Thymus (tissue), 11 donors: ENCODE measurements around the gene CD2. TPM values are rescaled to one million over a fixed set of nuclear protein-coding genes. Genes with fewer than 3 reads are reported as not detected.
A peak's percentile ranks its signal among the peaks of the same experiment; 100 is the strongest.

Experiments used
- DNase-seq, 9 donors: peaks; one replicate each; pipeline ENCODE4 v3.0.0-alpha.2; 2013; ENCODE audit warnings: low spot score in 9 of 9, low read depth in 6 of 9, missing footprints in 1 of 9
- H3K27ac ChIP-seq, 2 donors: one replicate each; pipeline ENCODE4 v1.5.1; 2013; ENCODE audit warnings: control low read depth in 1 of 2, low read depth in 1 of 2, low read length in 1 of 2, mild to moderate bottlenecking in 1 of 2, moderate library complexity in 1 of 2
- H3K27me3 ChIP-seq, 2 donors: one replicate each; pipeline ENCODE4 v1.5.1; 2013; ENCODE audit warnings: low read length in 1 of 2; ENCODE audit not compliant: control insufficient read depth in 2 of 2, insufficient read depth in 1 of 2
- H3K36me3 ChIP-seq, 2 donors: one replicate each; pipeline ENCODE4 v1.5.1; 2013; ENCODE audit warnings: low read length in 1 of 2, mild to moderate bottlenecking in 1 of 2, moderate library complexity in 1 of 2; ENCODE audit not compliant: control insufficient read depth in 2 of 2, insufficient read depth in 2 of 2
- H3K4me1 ChIP-seq, 2 donors: one replicate each; pipeline ENCODE4 v1.5.1; 2013; ENCODE audit warnings: low read length in 2 of 2; ENCODE audit not compliant: control insufficient read depth in 2 of 2, insufficient read depth in 2 of 2
- H3K4me3 ChIP-seq, 2 donors: one replicate each; pipeline ENCODE4 v1.5.1; 2013; ENCODE audit warnings: low read length in 2 of 2, control low read depth in 1 of 2, mild to moderate bottlenecking in 1 of 2
- H3K9me3 ChIP-seq, 2 donors: one replicate each; pipeline ENCODE4 v1.5.1; 2013; ENCODE audit warnings: low read length in 1 of 2, mild to moderate bottlenecking in 1 of 2; ENCODE audit not compliant: control insufficient read depth in 2 of 2, insufficient read depth in 1 of 2
- WGBS: extraction: QIAGEN DNeasy Blood & Tissue Kit; methylation state at CpG from one replicate; pipeline ENCODE4 v1.1.7; 2013; 5-methylcytosine and 5-hydroxymethylcytosine counted together
- polyA plus RNA-seq: library from polyadenylated mRNA; stranded (reverse); fragments of 200-250 nt; gene quantifications from one replicate; pipeline ENCODE4 v1.2.3, GENCODE V29; 2013
- total RNA-seq: library from RNA; stranded (reverse); fragments of 120-200 nt; gene quantifications from one replicate; pipeline ENCODE4 v1.2.4, GENCODE V29; 2013
- donor health status: healthy.

The CD2 gene
- total and polyA plus RNA-seq, 2 donors, result 171 to 244 TPM

GRCh38 chr1:116737855-116738321 is 16.3 kb upstream of the CD2 start:
- no peaks in the 10 kb centered on the region for H3K36me3 ChIP-seq
- H3K27me3 ChIP-seq, result no peaks in the 10 kb centered on the region
- H3K27ac ChIP-seq, result peak overlapping the region; percentile 90 to 92
- peak in 2 of 9 donors; percentile 30 to 72 for DNase-seq
- H3K4me1 ChIP-seq, result peaks cover 23 to 54% of the 10 kb centered on the region in 2 donors
- peaks cover 3 to 23% of the 10 kb centered on the region in 2 donors for H3K9me3 ChIP-seq
- WGBS, result 71% methylated on average over 7 of the region's 7 CpGs
- no peak overlapping the region for H3K4me3 ChIP-seq

GRCh38 chr1:116738673-116739370 is 15.4 kb upstream of the CD2 start:
- H3K36me3 ChIP-seq, result no peaks in the 10 kb centered on the region
- H3K4me3 ChIP-seq, result no peak overlapping the region
- peak in 2 of 9 donors; percentile 44 to 73 for DNase-seq
- H3K27me3 ChIP-seq, result no peaks in the 10 kb centered on the region
- peaks cover 23 to 50% of the 10 kb centered on the region in 2 donors for H3K4me1 ChIP-seq
- H3K9me3 ChIP-seq, result peaks cover 6 to 32% of the 10 kb centered on the region in 2 donors
- whole genome bisulfite sequencing, result 69% methylated on average over 9 of the region's 9 CpGs
- peak overlapping the region; percentile 90 to 92 for H3K27ac ChIP-seq

GRCh38 chr1:116739371-116740012 is 14.7 kb upstream of the CD2 start:
- Histone ChIP-seq H3K4me3 (no peak overlapping the region), H3K4me1 (peaks cover 23 to 50% of the 10 kb centered on the region in 2 donors), H3K36me3 (no peaks in the 10 kb centered on the region), H3K27ac (peak overlapping the region; percentile 90 to 92), H3K27me3 (no peaks in the 10 kb centered on the region), H3K9me3 (peaks cover 8 to 38% of the 10 kb centered on the region in 2 donors)
- WGBS, result 85% methylated on average over 7 of the region's 7 CpGs
- DNase-seq, result no peak

GRCh38 chr1:116740296-116740695 is 13.9 kb upstream of the CD2 start:
- H3K27me3 ChIP-seq, result no peaks in the 10 kb centered on the region
- WGBS, result 98% methylated on average over 6 of the region's 6 CpGs
- no peak for DNase-seq

GRCh38 chr1:116740746-116741145 is 13.5 kb upstream of the CD2 start:
- 66% methylated on average over 2 of the region's 2 CpGs for WGBS
- no peak for DNase-seq

More at GRCh38 chr1:116740296-116740695, 13.9 kb upstream of the CD2 start:
- Histone ChIP-seq H3K36me3 (no peaks in the 10 kb centered on the region), H3K4me3 (no peak overlapping the region), H3K9me3 (peaks cover 10 to 42% of the 10 kb centered on the region in 2 donors), H3K4me1 (peaks cover 23 to 45% of the 10 kb centered on the region in 2 donors), H3K27ac (peak overlapping the region; percentile 62 to 92)

GRCh38 chr1:116741836-116742565 is 12.2 kb upstream of the CD2 start:
- 95% methylated on average over 42 of the region's 42 CpGs for WGBS
- Histone ChIP-seq H3K36me3 (no peaks in the 10 kb centered on the region), H3K4me3 (no peak overlapping the region), H3K27me3 (no peaks in the 10 kb centered on the region), H3K4me1 (peaks cover 23 to 40% of the 10 kb centered on the region in 2 donors), H3K27ac (no peak overlapping the region), H3K9me3 (peaks cover 11 to 45% of the 10 kb centered on the region in 2 donors)
- no peak for DNase-seq

More at GRCh38 chr1:116740746-116741145, 13.5 kb upstream of the CD2 start:
- H3K4me1 ChIP-seq, result peaks cover 23 to 45% of the 10 kb centered on the region in 2 donors
- H3K36me3 ChIP-seq, result no peaks in the 10 kb centered on the region
- peak overlapping the region in 1 of 2 donors; percentile 1 for H3K27ac ChIP-seq
- no peaks in the 10 kb centered on the region for H3K27me3 ChIP-seq
- H3K4me3 ChIP-seq, result no peak overlapping the region
- H3K9me3 ChIP-seq, result peaks cover 10 to 42% of the 10 kb centered on the region in 2 donors

- peaks cover 0 to 3% of the 10 kb centered on the region in 2 donors for H3K36me3 ChIP-seq
- H3K4me3 ChIP-seq, result no peak overlapping the region
- WGBS, result 98% methylated on average over 4 of the region's 4 CpGs
- no peaks in the 10 kb centered on the region for H3K27me3 ChIP-seq
- no peak for DNase-seq
- H3K4me1 ChIP-seq, result peaks cover 17 to 24% of the 10 kb centered on the region in 2 donors
- H3K27ac ChIP-seq, result no peak overlapping the region
- peaks cover 18 to 50% of the 10 kb centered on the region in 2 donors for H3K9me3 ChIP-seq
Measured at GRCh38 chr1:116743535-116743934, 10.7 kb upstream of the CD2 start.

DNA sequence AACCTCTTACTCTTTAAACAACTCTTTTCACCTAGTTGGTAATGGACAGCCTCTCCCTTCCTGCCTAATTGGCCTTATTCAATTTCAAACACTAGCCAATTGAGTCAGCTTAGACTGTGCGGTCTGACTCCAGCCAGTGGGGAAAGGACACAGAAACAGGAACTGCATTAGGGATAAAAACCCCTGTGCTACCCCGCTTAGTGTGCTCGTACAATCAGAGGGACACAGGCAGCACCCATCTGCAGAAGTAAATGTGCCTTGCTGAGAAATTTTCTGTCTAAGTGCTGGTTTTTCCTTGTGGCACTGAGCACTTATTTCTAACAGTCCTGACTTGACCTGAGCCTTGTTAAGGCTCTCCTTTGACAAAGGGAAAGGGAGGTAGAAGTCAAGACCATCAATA is 6.0 kb upstream of the CD2 start:
- H3K36me3 ChIP-seq, result peaks cover 0 to 6% of the 10 kb centered on the region in 2 donors
- no peak overlapping the region for H3K27ac ChIP-seq
- peaks cover 0 to 12% of the 10 kb centered on the region in 2 donors for H3K4me1 ChIP-seq
- peaks cover 14 to 30% of the 10 kb centered on the region in 2 donors for H3K9me3 ChIP-seq
- DNase-seq, result no peak
- no peaks in the 10 kb centered on the region for H3K27me3 ChIP-seq
- over 99% methylated on average over 3 of the region's 3 CpGs for WGBS
- no peak overlapping the region for H3K4me3 ChIP-seq
